Smooth muscle cell (in vitro differentiated cells): ENCODE results near the gene INTS11. TPM values are rescaled to one million over a fixed set of nuclear protein-coding genes. Genes with fewer than 3 reads are reported as not detected.
A peak's percentile ranks its signal among the peaks of the same experiment; 100 is the strongest.

ENCODE experiments used
- DNase-seq: peaks from one replicate; lab custom pipeline; 2025; ENCODE audit not compliant: unreplicated experiment; lab: John Stamatoyannopoulos, UW
- H2AFZ ChIP-seq: fragments of 200-600 bp; sonication (generic); 2 replicates; pipeline ENCODE4 v1.6.0; 2016; ENCODE audit warnings: antibody characterized with exemption, low read depth, mild to moderate bottlenecking
- H3F3A ChIP-seq: fragments of 200-600 bp; sonication (generic); 2 replicates; pipeline ENCODE4 v1.6.0; 2017; ENCODE audit warnings: antibody characterized with exemption, low read depth
- H3K27ac ChIP-seq: fragments of 200-600 bp; sonication (generic); 2 replicates; pipeline ENCODE4 v1.5.1; 2016; ENCODE audit warnings: low read depth, mild to moderate bottlenecking
- H3K27me3 ChIP-seq: fragments of 200-600 bp; sonication (generic); 2 replicates; pipeline ENCODE4 v1.6.1; 2016; ENCODE audit warnings: low read depth, mild to moderate bottlenecking
- H3K36me3 ChIP-seq: fragments of 200-600 bp; sonication (generic); 2 replicates; pipeline ENCODE4 v1.5.1; 2016; ENCODE audit warnings: low read depth
- H3K4me1 ChIP-seq: fragments of 200-600 bp; sonication (generic); 2 replicates; pipeline ENCODE4 v1.5.1; 2016; ENCODE audit warnings: low read depth
- H3K4me2 ChIP-seq: fragments of 200-600 bp; sonication (generic); 2 replicates; pipeline ENCODE4 v1.6.0; 2016; ENCODE audit warnings: mild to moderate bottlenecking
- H3K4me3 ChIP-seq: fragments of 200-600 bp; sonication (generic); 2 replicates; pipeline ENCODE4 v1.5.1; 2016; ENCODE audit warnings: mild to moderate bottlenecking
- H3K79me2 ChIP-seq: fragments of 200-600 bp; sonication (generic); 2 replicates; pipeline ENCODE4 v1.6.0; 2016; ENCODE audit warnings: low read depth, mild to moderate bottlenecking
- H3K9ac ChIP-seq: fragments of 200-600 bp; sonication (generic); 2 replicates; pipeline ENCODE4 v1.6.0; 2016; ENCODE audit warnings: low read depth
- H3K9me3 ChIP-seq: fragments of 200-600 bp; sonication (generic); replicated peaks from 2 replicates; pipeline ENCODE4 v1.5.1; 2016; ENCODE audit warnings: low read depth
- H4K20me1 ChIP-seq: fragments of 200-600 bp; sonication (generic); 2 replicates; pipeline ENCODE4 v1.6.0; 2016; ENCODE audit warnings: low read depth
- WGBS: methylation state at CpG from one replicate; pipeline ENCODE4 v1.1.7; 2016; ENCODE audit warnings: low lambda C conversion rate; 5-methylcytosine and 5-hydroxymethylcytosine counted together
- polyA plus RNA-seq: library from polyadenylated mRNA; unstranded; fragments of >200 nt; fragmentation: Nextera tagmentation; extraction: Ambion mirVana; gene quantifications from 2 replicates; pipeline ENCODE4 v1.2.1, GENCODE V29; 2016
- total RNA-seq: library from RNA; depleted of rRNA; stranded (reverse); fragments of >200 nt; gene quantifications from 2 replicates; pipeline ENCODE4 v1.2.3, GENCODE V29; 2014
- TF ChIP-seq, protein P1 (sequence below): fragments of 200-600 bp; sonication (generic); IDR thresholded peaks from 2 replicates; pipeline ENCODE4 v1.5.1; 2017; ENCODE audit warnings: borderline replicate concordance, mild to moderate bottlenecking, antibody characterized with exemption; ENCODE audit not compliant: insufficient read depth, poor library complexity, severe bottlenecking

Gene INTS11
- total and polyA plus RNA-seq, 2 experiments from 2014 or later: 48.5 to 63.1 TPM

DNA sequence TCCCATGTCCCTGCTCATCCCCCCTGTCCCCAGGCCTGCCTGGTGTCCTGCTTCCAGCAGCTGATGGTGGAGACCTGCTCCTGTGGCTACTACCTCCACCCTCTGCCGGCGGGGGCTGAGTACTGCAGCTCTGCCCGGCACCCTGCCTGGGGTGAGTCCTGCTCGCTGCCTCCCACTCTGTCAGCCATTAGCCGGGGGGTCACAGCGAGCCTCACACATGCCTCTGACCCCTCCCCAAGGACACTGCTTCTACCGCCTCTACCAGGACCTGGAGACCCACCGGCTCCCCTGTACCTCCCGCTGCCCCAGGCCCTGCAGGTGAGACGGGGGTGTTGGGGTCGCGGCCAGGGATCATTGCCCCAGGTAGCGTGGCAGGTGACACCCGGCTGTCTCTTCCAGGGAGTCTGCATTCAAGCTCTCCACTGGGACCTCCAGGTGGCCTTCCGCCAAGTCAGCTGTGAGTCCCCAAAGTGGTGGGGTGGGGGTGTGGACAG is 34.2 kb downstream of the INTS11 start:
- whole genome bisulfite sequencing: 59% methylated on average over 15 of the region's 15 CpGs
- H3K4me2 ChIP-seq: no peak overlapping the region
- TF ChIP-seq, protein P1, sequence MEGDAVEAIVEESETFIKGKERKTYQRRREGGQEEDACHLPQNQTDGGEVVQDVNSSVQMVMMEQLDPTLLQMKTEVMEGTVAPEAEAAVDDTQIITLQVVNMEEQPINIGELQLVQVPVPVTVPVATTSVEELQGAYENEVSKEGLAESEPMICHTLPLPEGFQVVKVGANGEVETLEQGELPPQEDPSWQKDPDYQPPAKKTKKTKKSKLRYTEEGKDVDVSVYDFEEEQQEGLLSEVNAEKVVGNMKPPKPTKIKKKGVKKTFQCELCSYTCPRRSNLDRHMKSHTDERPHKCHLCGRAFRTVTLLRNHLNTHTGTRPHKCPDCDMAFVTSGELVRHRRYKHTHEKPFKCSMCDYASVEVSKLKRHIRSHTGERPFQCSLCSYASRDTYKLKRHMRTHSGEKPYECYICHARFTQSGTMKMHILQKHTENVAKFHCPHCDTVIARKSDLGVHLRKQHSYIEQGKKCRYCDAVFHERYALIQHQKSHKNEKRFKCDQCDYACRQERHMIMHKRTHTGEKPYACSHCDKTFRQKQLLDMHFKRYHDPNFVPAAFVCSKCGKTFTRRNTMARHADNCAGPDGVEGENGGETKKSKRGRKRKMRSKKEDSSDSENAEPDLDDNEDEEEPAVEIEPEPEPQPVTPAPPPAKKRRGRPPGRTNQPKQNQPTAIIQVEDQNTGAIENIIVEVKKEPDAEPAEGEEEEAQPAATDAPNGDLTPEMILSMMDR: peak; percentile 52
- no peaks in the 10 kb centered on the region for H3K79me2 ChIP-seq
- H3K36me3 ChIP-seq: no peaks in the 10 kb centered on the region
- H4K20me1 ChIP-seq: peaks cover 6% of the 10 kb centered on the region
- no peak overlapping the region for H2AFZ ChIP-seq
- H3K9ac ChIP-seq: no peak overlapping the region
- no peak overlapping the region for H3K4me3 ChIP-seq
- no peaks in the 10 kb centered on the region for H3K4me1 ChIP-seq
- H3K27ac ChIP-seq: no peak overlapping the region
- H3K27me3 ChIP-seq: no peaks in the 10 kb centered on the region
- H3F3A ChIP-seq: no peaks in the 10 kb centered on the region
- DNase-seq: peak; percentile 11
- H3K9me3 ChIP-seq: no peaks in the 10 kb centered on the region

DNA sequence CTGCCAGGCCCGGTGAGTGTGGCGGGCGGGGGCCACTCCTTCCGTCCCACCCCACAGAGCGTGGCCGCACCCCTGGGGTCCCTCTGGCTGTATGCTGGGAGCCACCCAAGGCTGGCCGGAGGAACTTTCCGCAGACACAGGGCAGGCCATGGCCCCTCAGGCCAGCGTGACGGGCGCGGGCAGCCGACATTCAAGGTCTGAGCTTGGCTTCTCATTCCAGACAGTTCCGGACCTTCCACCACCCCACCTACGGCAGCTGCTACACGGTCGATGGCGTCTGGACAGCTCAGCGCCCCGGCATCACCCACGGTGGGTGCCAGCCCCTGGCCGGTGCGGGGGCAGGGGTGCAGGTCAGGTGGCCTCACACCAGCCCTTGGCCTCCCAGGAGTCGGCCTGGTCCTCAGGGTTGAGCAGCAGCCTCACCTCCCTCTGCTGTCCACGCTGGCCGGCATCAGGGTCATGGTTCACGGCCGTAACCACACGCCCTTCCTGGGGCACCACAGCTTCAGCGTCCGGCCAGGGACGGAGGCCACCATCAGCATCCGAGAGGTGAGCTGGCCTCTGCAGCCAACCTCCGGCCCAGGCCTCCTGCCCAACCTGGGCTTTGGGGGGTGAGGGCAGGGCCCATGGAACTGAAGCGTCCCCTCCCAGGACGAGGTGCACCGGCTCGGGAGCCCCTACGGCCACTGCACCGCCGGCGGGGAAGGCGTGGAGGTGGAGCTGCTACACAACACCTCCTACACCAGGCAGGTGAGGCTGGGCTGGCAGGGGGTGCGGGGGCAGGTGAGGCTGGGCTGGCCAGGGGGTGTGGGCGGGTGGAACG is 37.0 kb downstream of the INTS11 start:
- Histone ChIP-seq H3K4me2 (no peak overlapping the region), H3K36me3 (no peaks in the 10 kb centered on the region), H3K27ac (no peak overlapping the region), H4K20me1 (no peaks in the 10 kb centered on the region), H3K79me2 (no peaks in the 10 kb centered on the region), H3K4me3 (no peak overlapping the region), H3K9ac (no peak overlapping the region), H3K4me1 (no peaks in the 10 kb centered on the region), H3K9me3 (no peaks in the 10 kb centered on the region), H3K27me3 (no peaks in the 10 kb centered on the region), H3F3A (no peaks in the 10 kb centered on the region), H2AFZ (no peak overlapping the region)
- TF ChIP-seq, protein P1: no peak
- DNase-seq: no peak
- 95% methylated on average over 39 of the region's 46 CpGs for WGBS

DNA sequence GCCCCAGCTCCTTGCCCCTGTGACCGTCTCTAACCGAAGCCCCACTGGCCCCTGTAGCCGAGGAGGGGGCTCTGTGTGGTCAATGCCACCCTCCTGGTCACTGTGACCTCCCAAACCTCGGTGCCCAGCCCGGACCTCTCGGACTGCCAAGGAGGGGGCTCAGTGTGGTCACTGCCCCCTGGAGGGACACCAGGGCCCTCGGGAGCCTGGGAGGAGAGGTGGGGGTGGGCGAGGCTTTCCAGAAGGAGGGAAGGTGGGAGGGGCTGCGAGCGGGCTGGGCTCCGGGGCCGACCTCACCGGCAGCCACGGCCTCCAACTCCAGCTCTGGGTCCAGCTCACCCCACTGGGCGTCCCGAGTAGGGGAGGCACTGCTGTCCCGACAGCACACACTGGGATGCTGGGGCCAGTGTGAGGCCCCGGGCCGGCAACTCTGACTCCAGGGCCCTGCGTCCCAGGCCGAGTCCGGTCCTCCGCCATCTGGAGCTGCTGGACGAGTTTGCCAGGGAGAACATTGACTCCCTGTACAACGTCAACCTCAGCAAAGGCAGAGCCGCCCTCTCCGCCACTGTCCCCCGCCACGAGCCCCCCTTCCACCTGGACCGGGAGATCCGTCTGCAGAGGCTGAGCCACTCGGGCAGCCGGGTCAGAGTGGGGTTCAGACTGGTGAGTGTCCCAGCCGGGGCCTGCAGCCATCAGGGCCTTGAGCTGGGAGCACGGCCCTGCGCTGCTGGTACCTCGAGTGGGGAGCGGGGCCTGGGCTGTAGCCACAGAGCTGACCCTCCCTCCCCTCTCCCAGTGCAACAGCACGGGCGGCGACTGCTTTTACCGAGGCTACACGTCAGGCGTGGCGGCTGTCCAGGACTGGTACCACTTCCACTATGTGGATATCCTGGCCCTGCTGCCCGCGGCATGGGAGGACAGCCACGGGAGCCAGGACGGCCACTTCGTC is 37.9 kb downstream of the INTS11 start:
- Histone ChIP-seq H3K9ac (no peak overlapping the region), H3K79me2 (no peaks in the 10 kb centered on the region), H3K27ac (no peak overlapping the region), H3K4me1 (no peaks in the 10 kb centered on the region), H3F3A (no peaks in the 10 kb centered on the region), H3K36me3 (no peaks in the 10 kb centered on the region), H3K27me3 (no peaks in the 10 kb centered on the region), H4K20me1 (no peaks in the 10 kb centered on the region), H3K4me2 (no peak overlapping the region), H3K9me3 (no peaks in the 10 kb centered on the region), H3K4me3 (no peak overlapping the region), H2AFZ (no peak overlapping the region)
- WGBS: 91% methylated on average over 43 of the region's 50 CpGs
- TF ChIP-seq, protein P1: no peak
- no peak for DNase-seq
